NCI-H748 (cell line): ENCODE data around the gene KLHL29.

Source experiments
- DNase-seq: peaks from one replicate; lab custom pipeline; 2025; ENCODE audit not compliant: unreplicated experiment; lab: John Stamatoyannopoulos, UW

The KLHL29 gene

DNA sequence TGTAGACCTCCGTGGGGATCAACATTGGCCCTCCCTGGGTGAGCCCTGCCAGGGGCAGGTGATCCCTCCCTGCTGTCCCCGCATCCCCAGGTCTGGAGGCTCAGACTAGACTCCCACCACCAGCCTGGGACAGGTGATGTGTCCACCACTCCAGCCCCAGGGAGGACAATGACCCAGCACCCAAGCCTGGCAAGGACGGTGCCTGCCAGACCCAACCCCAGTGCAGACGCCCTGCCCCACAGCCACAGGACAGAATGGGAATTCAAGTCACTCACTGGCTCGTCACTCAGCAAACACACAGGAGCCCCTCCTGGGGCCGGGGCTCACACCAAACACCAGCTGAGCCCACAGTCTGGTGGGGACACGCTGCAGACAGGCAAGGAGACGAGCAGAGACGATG, 302.2 kb downstream of the KLHL29 start:
- DNase-seq: no peak

DNA sequence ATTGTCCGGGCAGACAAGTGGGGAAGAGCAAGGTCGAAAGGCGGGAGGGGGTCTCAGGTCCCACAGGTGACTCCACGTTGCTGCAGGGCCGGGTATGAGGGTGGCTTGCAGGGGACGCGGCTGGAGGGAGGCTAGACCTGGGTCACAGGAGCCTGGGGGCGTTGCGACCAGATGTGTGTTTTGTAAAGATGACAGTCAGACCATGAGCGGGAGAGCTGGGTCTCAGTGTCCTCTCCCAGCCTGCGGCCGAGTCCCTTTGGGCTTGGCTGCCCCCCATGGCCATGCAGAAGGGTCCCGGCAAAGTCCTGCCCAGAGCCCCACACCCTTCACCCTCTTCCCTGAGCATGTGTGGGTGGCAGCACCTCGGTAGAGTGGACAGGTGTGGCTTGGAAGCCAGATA, 302.7 kb downstream of the KLHL29 start:
- no peak for DNase-seq

DNA sequence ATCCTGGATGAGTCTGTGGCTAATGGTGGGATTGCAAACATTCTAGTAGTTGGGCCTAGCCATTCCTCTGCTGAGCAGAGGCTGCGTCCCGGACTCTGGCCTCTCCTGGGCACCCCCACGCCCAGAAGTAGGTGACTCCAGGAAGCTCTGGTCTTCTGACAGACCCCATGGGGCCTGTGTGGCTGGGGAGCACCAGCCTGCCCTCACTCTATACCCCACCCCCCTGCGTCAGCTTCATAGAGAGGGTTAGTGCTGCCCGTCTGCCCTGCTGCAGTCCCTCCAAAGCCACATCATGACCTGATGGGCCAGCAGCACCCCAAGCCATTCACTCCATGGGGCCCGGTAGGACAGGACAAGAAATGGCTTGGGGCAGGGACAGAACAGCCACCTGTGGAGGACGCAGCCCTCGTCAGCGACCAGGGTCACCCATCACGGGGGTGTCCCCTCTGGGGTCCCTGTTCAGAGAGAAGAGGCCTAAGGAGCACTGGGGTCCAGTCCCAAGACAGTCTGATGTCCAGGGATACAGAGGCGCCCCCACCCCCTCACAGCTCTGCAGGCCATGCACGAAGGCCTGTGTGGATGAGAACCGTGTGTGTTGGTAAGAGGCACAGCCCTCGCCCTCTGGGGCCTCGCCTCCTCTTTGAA, 303.6 kb downstream of the KLHL29 start:
- no peak for DNase-seq

DNA sequence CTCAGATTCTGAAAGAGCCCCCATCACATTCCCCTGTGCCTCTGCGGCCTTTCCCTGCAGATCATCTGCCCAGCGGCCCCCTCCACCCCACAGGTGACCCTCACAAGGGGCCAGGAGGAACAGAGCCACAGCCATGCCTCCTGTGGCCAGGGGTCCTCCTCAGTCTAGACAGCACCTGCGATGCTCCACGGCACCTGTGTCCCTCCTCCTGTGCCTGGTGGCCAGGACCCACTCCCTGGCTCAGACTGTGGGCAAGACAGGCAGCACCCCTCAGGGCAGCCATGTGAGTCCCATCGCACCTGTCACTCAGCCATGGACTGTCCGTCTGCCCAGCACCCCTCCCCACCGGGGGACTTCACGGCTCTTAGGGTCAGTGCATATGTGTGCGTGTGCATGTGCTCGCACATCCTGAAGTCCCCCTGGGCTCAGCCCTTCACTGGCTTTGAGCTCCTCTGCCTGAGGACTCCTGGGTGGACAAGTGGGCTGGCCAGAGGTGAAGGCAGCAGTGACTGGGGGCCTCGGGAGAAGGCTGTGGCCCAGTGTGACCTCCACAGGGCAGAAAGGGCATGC, 304.2 kb downstream of the KLHL29 start:
- DNase-seq: no peak

DNA sequence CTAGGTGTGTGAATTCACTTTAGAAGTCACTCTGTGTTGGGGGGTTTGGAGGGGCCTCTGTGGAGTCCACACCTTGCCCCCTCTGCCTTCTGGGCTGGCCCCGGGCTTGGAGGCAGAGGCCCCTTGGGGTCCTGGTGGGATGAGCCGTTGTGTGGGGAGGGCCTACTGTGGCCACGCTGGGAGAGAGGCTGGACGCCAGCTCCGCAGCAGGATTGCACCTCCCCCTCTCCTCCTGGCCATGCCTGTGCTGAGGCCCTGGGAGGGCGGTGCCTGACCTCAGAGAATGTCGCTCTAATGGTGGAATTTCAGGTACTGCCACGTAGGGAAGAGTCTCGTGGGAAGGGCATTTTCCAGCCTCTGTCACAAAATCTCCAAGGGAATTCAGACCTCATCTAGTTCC, 304.9 kb downstream of the KLHL29 start:
- no peak for DNase-seq

DNA sequence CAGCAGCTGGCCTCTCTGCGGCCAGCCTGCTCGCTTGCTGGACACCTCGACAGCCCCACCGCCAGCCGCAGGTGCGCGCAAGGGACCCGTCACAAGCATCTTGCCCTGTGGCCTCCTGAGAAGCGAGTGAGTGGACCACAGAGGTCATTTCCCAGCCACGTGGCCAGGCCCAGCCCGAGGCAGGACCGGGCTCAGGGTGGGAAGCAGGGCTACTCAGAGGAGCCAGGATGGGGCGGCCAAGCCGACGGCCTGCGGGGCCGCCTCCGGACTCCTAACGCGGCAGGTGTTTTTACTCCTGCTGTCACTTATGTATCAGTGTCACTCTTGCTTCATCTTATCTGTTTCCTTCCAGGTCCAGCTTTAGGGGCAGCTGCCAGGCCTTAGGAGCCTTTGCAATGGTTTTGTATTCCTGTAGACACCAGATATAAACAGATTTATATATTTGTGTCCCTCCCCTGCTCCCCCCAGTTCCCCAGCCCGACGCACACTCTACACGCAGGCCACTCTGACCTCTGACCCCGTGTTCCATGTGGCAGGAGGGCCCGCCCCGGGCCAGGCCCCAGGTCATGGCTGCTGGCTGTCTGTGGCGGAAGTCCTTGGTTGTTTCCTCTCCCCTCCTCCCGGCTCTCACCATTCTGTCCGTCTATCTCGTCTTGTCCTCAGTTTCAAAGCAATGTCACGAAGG, 305.6 kb downstream of the KLHL29 start:
- no peak for DNase-seq

DNA sequence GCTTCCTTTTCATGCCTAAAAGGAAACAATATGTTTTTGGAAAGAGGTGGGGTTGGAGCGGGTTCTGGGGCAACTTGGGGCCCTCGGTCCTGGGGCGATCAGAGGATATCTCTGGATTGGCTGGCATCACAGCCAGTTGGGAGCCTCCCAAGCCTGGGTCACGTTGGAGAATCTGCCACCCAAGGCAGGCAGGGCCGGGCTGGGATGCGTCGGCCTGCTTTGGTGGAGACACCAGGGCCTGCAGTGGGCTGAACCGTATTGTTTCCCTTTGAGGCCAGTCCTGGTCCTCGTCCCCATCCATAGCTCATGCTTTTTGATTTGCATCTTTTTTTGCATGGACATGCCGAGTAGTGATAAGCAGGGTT, 306.1 kb downstream of the KLHL29 start:
- DNase-seq: no peak

DNA sequence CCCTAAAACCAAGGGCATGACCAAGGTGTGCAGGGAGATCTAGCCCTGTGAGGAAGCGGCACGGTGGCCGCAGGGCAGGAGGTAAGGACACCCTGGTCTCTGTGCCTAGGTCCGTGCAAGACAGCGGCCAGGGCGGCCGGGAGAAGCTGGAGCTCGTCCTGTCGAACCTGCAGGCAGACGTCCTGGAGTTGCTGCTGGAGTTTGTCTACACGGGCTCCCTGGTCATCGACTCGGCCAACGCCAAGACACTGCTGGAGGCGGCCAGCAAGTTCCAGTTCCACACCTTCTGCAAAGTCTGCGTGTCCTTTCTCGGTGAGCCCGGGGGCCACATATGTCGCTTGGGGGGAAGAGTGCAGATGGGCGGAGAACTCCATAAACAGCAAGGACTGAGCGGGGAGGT, 306.6 kb downstream of the KLHL29 start:
- DNase-seq: no peak

DNA sequence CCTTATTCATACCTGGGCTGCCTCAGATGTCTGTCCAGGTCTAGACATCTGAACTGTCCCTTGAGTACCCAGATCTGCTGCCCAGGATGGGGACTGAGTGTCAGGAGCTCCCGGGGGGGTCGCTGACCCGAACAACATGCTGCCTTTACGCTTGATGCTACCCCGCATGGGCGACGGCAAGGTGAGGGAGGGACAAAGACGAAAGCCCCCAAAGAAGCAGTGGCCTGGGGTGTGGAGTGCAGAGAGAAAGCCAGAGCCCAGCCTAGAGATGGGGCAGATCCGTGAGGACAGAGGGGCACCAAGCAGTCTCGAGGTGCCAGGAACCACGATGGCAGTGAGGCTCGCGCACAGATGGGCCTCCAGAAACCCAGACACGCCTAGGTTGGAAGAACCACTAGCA, 307.3 kb downstream of the KLHL29 start:
- no peak for DNase-seq

DNA sequence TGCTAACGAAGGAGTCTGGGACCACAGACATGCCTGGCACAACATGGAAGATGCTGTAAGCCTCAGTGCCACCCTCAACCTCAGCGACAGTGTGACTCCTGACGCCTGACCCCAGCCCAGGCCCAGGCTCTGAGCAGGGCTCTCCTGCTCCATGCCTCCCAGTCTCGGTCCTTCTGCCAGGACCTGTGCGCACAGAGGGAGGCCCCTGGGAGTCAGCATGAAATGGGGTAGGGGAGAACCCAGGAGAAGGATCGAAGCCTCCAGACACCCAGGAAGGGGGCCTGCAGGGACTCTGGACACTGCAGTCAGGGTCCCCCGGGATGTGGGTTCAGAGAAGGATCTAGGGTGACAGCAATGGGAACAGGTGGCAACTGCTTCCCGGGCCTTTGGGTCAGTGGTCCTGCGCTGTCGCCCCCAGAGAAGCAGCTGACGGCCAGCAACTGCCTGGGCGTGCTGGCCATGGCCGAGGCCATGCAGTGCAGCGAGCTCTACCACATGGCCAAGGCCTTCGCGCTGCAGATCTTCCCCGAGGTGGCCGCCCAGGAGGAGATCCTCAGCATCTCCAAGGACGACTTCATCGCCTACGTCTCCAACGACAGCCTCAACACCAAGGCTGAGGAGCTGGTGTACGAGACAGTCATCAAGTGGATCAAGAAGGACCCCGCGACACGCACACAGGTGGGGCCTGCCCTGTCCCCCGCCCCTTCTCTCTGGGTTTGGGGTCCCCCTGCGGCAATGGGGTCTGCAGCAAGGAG, 308.0 kb downstream of the KLHL29 start:
- DNase-seq: no peak

DNA sequence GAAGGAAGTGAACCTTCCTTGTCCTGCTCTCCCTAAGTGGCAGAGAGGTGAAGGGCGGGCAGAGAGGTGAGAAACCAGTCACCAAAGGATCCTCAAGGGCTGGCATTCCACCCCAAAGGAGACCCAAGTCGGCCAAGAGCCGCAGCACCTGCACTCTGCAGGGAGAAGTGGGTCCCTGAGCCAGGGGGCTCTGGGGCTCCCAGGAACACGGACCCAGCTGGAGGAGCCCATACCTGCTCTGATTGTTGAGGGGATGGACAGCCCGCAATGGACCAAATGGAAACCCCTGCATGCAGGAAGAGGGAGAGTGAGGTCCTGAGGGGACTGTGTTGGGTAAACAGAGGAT, 308.6 kb downstream of the KLHL29 start:
- DNase-seq: no peak

DNA sequence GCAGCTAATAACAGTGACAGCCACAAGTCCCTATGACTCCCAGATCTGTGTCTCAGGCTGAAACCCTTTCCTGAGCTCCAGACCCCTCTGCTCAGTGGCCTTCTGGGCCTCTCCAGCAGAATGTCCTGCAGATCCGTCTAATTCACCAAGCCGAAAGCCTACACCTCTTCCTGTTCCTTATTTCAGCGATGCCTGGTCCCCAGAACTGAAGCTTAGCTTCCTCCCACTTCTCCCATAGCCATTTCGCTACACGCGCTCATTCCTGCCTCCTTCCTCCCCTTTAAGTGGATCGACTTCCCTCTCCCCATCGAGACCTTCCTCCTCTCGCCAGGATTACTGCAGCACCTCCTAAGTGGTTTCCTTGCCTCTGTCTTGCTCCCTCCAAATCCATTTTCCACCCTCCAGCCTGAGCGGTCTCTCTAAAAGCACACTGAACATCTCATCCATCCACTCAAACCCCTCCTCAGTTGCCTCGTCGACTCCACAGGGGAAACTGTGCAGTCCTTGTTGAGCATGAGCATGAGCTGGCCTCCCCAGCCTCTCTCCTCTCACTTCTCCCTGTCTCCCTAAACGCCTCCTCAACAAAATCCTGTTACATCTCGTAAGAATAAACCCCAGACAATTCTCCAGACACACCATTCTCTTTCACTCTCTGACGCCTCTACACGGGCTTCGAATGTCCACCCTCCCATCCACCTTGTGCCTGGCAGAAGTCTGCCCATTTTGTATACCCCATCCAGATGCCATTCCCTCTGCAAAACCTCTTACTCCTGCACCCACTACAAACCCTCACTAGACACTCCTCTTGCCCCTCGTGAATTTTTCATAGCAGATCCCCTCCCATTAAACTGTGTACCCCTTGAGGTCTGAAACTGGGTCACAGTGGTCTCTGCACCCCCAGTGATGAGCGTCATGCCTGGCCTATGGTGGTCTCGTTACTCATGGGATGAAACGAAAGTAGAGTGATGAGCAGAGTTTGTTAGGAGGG, 309.4 kb downstream of the KLHL29 start:
- DNase-seq: no peak

DNA sequence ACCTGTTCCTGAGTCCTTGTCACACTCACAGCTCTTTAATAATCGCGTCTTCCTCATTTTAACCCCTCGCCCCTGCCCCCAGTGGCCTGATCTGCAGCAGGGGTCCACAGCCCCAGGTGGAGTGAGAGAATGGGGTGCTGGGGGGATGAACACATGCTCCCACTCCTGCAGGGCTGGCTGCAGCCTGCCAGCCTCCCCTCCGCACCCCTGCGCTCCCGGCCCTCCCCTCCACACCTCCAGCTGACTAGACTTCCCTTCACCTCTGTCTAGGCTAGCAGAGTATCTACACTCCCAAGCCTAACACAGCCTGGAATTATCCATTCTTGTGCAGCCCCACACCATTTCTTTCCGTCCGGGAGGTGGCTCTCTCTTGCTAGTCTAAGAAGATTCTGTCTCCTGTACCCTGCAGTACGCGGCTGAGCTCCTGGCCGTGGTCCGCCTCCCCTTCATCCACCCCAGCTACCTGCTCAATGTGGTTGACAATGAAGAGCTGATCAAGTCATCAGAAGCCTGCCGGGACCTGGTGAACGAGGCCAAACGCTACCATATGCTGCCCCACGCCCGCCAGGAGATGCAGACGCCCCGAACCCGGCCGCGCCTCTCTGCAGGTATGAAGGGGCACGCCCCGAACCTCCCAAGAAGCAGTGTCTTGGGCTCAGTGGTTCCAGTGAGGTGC, 310.4 kb downstream of the KLHL29 start:
- no peak for DNase-seq

DNA sequence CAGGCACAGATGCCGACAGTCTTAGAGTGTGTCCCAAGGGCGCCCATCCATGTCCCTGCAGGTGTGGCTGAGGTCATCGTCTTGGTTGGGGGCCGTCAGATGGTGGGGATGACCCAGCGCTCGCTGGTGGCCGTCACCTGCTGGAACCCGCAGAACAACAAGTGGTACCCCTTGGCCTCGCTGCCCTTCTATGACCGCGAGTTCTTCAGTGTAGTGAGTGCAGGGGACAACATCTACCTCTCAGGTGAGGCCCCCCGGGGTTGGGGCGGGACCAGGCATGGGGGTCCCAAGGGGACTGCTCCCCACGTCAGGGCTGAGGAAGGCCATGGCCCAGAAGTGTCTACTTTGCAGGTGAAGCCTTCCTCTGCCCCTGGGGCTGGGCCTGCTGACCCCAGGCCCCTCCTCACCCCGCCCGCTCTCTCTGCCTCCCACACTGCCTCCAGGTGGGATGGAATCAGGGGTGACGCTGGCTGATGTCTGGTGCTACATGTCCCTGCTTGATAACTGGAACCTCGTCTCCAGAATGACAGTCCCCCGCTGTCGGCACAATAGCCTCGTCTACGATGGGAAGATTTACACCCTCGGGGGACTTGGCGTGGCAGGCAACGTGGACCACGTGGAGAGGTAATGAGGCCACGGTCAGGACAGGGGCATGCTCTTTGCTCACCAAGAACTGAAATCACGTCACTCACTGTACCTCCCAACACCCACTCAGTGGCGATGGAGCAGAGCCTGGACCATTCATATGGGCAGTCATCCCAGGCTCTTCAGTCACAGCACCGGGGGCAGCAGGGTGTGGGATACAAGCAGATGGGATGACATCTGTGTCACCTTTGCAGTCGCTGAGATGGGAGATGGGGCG, 311.1 kb downstream of the KLHL29 start:
- no peak for DNase-seq

DNA sequence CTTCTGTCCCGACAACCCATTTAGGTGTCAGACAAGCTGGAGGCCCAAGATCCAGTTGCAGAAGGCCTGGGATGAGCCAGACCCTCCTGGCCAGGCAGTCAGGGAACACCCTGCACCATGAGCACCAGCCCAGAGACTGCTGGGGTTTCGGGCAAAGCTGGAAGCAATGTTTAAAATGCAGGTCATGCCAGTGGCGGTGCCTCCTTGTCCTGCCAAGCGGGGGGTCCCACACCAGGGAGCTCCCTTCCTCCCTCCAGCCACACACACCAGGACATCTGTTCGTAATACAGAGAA, 311.7 kb downstream of the KLHL29 start:
- no peak for DNase-seq

DNA sequence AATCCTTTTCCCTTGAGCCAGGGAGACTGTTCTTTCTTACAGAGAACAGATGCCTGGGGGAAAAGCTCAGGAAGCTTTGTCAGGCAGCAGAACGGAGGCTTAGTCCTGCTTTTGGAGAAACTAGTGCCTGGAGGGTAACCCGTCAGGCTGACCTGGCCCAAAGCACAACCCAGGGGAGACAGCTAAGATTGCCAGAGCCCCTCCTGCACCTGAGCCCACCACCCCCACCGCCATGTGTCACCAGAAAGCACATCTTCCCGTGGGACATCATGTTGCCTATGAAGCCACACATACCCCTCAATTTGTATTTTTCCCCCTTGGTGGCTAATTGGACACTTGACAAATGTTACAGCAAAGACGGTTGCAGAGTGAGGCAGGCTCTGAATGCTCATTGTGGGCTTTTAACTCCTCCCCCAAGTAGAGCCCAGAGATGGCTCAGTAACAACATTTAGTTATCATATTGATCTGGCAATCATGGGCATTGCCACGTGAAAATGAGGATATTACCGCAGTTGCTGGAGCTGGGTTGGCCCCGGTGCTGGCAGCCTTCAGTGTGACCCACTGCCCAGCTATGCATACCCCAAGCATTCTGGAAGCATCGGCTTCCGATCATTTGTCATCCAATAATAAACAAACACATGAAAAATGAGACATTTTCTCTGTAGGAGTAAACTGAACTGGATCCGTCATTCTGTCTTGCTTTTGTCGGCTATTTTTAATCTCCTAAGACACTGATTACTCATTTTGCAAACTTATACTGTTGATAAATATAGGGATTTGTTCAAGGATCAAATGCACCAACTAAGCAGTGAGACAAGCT, 312.5 kb downstream of the KLHL29 start:
- no peak for DNase-seq

DNA sequence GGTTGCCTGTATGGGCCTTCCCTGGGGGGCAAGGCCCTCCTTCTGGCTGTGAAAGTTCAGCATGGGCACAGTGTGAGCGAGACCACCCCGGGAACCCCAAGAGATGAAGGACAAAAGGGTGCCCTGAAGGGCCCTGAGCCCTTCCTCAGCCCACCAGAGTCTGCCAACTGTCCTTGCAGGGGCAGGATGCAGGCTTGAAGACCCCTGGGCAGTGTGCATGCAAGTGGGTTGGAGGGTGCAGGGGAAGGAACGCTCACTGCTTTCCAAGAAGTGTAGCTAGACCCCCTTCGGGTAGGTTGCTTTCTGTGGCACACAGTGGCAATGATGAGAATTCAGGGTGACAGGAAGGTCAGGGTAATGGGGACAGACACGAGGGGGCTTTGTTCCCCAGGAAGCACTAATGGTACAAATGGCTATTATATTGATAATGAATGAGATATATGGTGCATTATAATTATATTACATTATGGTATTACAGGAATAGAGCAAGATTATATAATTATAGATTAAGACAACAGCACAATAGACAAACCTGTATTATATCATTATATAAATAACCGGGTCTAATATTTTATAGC, 313.2 kb downstream of the KLHL29 start:
- no peak for DNase-seq

DNA sequence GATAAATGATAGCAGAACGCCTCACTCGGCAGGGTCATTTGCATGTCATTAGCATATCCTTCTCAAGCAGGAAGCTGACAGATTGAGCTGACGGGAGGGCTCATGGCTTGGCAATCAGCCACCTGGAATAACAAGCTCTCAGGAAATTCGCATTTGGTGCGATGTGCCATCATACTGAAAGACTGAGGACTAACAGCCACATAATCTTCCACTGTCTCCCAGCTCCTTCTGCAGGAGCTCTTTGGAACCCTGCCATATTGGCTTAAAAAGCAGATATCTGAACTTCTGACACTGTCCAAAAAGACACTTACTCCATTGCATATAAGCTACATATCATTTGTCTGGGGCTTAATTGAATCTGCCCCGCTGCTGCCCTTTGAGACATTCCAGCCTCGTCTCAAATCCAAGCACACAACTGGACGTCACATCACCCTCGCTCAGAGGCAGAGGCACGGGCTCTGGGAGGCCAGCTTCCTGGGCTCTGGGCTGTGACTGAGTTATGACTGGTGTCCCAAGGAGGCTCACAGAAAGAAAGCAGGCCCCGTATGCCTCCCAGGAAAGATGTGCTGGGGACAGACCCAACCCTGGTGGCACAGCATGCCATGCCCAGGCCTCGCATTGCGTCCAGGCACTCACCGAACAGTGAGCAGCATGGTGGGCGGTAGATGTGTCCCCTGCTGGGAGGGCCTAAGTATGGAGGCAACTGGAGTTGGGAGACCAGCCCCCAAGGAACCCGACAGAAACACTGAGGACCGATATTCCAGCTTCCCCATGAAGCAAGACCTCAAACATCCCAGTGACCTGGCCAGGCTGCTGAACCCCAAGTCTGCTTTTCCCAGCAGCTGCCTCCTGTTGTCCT, 314.0 kb downstream of the KLHL29 start:
- no peak for DNase-seq
